ENCODE results near the gene PDE6A.

GRCh38 chr5:149827086-149827485, 117.5 kb downstream of the PDE6A start:
- TF ChIP-seq CTCF (IDR thresholded peaks at IDR 0.05) (no peak), BHLHE40 (IDR thresholded peaks at IDR 0.05; ENCODE audit: low read depth, low read length) (no peak), REST (IDR thresholded peaks at IDR 0.05) (no peak), POLR2A (IDR thresholded peaks at IDR 0.05; ENCODE audit: low read length) (no peak), USF2 (IDR thresholded peaks at IDR 0.05) (no peak), MAX (IDR thresholded peaks at IDR 0.05) (no peak), MAFK (IDR thresholded peaks at IDR 0.05; ENCODE audit: partially characterized antibody) (no peak), NFE2L2 (conservative IDR thresholded peaks at IDR 0.05; ENCODE audit: low read length) (no peak), CHD2 (IDR thresholded peaks at IDR 0.05; ENCODE audit: low read length, partially characterized antibody) (no peak), ELK1 (IDR thresholded peaks at IDR 0.05; ENCODE audit: low read depth, low read length) (no peak), MAZ (IDR thresholded peaks at IDR 0.05; ENCODE audit: borderline replicate concordance, low read depth, low read length) (no peak), FOSL2 (IDR thresholded peaks at IDR 0.05) (no peak), FOSL2 (CRISPR knock-in tag; IDR thresholded peaks at IDR 0.05) (no peak), KDM1A (IDR thresholded peaks at IDR 0.05; ENCODE audit: low read depth) (no peak)

All from A549 (cell line).